Ramos (cell line): Measurements from ENCODE around the gene C2orf72.
"Not testable (repeated sequence)": the region's sequence is repeated elsewhere in the genome, so short reads cannot be mapped to it uniquely, and the experiment has no call there.

Experiments
- in situ Hi-C: fragments of 300-500 bp; cut with MboI; formaldehyde crosslinking; loops from one replicate; pipeline ENCODE4 v1.14.3; 2022; ENCODE audit warnings: low sequenced_read_pairs; ENCODE audit not compliant: unreplicated experiment

The C2orf72 gene

DNA sequence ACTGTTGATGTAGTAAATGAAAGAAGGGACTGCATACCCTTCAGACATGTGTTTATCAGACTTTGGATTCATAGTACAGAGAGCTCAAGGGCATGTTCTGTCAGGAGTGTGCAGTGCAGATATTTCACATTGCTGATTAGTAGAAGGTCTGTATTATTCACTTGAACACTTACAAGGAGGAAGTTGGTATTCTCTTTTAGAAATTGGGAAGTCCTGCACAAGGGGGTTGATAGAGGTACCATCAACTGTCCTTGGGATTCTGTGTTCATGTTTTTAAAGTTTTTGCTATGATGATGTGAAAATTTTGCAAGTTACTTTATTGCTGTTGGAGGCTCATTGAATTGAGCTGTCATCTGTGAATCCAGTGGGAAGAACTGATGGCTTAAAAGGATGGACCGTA lies 26.0 kb downstream of the C2orf72 start:
- in situ Hi-C loops: no loop called here

DNA sequence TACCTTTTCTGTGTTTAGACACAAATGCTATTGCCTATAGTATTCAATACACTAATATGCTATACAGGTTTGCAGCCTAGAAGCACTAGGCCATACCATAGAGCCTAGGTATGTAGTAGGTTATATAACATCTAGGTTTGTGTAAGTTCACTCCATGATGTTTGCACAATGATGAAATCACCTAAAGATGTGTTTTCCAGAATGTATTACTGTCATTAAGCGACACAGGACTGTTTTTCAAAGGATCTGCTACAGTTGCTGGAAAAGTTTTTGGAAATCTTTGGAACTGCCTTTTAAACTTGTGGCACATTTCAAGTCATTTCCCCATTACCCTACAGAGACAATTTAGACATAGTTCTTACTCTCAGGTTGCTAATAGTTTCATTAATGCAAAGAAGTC lies 28.6 kb downstream of the C2orf72 start:
- in situ Hi-C loops: no loop called here

DNA sequence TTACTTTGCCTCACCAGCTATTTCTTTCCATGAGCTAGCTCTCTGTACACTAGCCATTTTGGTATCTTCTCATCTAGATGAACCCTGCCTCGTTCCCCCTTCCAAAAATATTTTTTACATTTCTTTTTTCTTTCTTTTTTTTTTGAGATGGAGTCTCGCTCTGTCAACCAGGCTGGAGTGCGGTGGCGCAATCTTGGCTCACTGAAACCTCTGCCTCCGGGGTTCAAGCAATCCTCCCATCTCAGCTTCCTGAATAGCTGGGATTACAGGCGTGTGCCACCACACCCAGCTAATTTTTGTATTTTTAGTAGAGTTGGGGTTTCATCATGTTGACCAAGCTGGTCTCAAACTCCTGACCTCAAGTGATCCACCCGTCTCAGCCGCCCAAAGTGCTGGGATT lies 30.2 kb downstream of the C2orf72 start:
- in situ Hi-C loops: not testable (repeated sequence)

DNA sequence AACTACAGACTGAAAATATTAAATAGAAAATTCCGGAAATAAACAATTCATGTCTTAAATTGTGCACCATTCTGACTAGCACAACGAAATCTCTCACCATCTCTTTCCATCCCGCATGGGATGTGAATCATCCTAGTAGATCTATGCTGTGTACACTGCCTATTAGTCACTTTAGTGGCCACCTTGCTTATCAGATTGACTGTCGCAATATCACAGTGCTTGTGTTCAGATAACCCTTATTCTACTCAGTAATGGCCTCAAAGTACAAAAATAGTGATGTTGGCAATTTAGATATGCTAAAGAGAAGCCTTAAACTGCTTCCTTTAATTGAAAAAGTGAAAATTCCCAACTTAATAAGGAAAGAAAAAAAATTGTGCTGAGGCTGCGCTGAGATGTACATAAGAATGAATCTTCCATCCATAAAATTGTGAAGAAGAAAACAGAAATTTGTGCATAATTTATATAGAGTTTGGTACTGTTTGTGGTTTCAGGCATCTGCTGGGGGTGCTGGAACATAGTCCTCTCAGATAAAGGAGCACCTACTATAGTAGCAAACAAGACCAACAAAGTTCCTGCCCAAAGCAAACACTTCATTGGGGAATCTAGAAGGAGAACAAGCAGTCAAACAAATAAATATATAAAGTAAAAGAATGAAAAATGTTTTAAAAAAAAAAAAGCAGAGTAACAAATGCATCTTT lies 31.4 kb downstream of the C2orf72 start:
- in situ Hi-C loops: no loop called here

DNA sequence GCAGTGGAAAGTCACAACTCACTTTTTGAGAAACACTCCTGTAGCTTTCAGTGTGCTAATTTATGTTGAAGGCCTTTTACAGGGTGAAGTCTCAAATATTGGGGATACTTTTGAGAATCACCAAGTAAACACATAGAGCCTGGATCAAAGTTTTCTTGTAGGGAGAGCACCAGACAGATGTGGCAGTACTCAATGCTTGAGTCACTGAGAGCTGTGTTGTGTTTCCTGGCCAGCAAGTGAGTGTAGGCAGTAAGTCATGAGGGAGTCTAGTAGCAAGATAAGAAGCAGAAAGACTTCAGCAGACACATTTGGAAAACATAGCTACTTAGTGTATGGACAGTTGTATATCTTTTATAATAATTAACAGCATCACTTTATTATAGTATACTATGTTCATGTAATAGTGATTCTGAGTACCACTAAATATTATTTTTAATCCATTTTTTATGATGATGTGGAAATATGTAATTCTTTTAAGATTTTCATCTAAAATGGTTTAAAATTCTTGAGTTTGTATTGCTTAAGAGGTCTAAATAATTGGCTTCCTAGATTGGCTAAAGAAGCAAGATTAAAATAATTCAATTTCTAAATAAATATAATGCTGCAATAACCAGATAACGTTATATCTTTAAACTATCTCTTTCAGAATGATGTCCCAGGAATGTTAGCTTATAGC lies 32.2 kb downstream of the C2orf72 start:
- in situ Hi-C loops: no loop called here

DNA sequence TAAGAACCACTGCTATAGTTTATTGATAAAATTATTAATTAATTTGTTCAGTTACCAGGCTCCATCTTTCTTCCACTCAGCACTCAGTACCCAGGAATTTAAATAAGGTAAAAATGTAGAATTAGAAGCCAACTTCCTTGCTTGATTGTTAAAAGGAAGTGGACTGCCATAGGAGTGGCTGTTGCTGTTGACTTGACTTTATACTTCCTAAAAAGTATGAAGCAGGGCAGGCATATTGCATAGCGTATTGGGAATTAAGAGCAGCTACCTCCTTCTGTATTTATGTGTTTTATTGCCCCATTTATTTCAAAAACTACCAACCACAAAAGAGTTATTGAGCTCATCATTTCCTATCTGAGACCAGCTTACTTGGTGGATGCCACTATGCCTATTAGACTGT lies 47.2 kb downstream of the C2orf72 start:
- in situ Hi-C loops: no loop called here

DNA sequence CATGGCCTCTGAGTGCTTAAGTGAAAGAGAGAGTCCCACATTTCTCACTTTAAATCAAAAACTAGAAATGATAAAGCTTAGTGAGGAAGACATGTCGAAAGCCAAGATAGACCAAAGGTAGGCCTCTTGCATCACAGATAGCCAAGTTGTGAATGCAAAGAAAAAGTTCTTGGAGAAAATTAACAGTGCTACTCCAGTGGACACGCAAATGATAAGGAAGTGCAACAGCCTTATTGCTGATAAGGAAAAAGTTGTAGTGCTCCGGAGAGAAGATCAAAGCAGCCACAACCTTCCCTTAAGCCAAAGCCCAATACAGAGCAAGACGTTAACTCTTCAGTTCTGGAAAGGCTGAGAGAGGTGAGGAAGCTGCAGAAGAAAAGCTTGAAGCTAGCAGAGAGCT lies 51.4 kb downstream of the C2orf72 start:
- in situ Hi-C loops: no loop called here

DNA sequence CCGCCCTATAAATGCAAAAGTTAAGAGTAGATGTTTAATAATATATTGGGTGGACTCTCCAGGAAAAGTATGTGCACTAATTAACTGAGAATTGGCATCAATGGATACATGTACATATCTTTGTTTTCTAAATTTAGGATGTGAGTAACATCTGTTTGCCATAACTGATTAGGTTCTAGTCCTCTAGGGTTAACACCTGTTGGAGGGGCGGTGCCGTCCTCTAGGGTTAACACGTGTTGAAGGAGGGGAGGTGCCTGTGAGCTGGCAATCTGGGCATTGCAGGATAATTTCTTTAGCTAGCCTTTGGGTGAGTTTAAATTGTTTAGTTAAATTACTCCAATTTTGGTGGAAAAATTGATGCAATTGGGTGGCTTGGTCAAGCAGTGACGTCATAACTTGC lies 56.6 kb downstream of the C2orf72 start:
- in situ Hi-C loops: no loop called here

DNA sequence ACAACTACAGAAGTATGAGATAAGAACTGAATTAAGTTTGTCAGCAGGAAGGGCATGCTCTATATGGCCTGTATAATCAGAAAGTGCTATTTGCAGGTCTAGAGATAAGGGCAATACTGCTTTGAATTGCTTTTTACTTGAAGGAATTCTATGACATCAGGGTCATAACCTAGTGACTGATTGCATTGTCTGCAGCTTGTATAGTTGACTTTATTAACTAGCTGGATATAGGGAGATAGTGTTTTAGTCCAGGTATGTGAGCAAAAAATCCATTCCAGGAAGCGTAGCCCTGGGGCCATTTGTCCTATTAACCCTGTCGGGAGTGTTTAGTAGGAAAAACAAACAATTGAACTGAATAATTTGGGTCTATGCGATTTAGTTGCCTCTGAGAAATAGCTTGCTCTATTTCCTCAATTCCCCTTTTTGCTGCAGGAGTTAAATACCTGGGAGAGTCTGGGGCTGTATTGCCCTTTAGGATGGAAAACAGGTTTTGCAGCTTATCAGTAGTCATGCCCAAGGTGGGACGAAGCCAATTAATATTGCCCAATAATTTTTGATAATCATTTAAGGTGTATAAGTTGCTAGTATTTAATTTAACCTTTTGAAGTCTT lies 57.5 kb downstream of the C2orf72 start:
- in situ Hi-C loops: no loop called here
